LNCaP clone FGC (cell line): ENCODE data around the gene SPINDOC.

Experiments used
- DNase-seq: peaks from one replicate; pipeline ENCODE4 v3.0.0-alpha.2; 2011; ENCODE audit warnings: low read depth
- H3K4me3 ChIP-seq: 2 replicates; pipeline ENCODE4 v1.5.1; 2011; ENCODE audit warnings: mild to moderate bottlenecking, low read depth, low read length, control low read depth
- TF ChIP-seq, protein P1 (sequence below): IDR thresholded peaks from 2 replicates; pipeline ENCODE4 v1.5.1; 2012; ENCODE audit warnings: mild to moderate bottlenecking; ENCODE audit not compliant: control insufficient read depth, insufficient read depth; ENCODE audit errors: extremely low read depth

SPINDOC gene

DNA sequence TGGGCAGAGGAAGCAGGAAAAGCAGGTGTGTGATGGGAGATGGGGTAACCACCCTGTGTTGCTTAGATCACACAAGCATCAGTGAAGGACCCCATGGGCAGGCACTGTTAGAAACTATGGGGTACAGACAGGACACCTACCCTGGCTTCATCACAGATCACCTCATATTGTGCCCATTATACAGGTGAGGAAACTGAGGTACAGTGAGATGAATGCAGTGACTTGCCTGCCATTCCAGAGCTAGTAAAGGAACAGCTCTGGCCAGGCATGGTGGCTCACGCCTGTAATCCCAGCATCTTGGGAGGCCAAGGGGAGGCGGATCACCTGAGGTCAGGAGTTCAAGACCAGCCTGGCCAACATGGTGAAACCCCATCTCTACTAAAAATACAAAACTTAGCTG lies 19.8 kb downstream of the SPINDOC start:
- DNase-seq, result no peak
- TF ChIP-seq, protein P1, sequence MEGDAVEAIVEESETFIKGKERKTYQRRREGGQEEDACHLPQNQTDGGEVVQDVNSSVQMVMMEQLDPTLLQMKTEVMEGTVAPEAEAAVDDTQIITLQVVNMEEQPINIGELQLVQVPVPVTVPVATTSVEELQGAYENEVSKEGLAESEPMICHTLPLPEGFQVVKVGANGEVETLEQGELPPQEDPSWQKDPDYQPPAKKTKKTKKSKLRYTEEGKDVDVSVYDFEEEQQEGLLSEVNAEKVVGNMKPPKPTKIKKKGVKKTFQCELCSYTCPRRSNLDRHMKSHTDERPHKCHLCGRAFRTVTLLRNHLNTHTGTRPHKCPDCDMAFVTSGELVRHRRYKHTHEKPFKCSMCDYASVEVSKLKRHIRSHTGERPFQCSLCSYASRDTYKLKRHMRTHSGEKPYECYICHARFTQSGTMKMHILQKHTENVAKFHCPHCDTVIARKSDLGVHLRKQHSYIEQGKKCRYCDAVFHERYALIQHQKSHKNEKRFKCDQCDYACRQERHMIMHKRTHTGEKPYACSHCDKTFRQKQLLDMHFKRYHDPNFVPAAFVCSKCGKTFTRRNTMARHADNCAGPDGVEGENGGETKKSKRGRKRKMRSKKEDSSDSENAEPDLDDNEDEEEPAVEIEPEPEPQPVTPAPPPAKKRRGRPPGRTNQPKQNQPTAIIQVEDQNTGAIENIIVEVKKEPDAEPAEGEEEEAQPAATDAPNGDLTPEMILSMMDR, result no peak
- H3K4me3 ChIP-seq, result no peak overlapping the region

- TF ChIP-seq, protein P1, result no peak
Measured at GRCh38 chr11:63834535-63835157, 21.4 kb downstream of the SPINDOC start.

GRCh38 chr11:63835158-63835545 lies 21.9 kb downstream of the SPINDOC start:
- no peak overlapping the region for H3K4me3 ChIP-seq
- no peak for DNase-seq
- TF ChIP-seq, protein P1, result no peak

More at GRCh38 chr11:63834535-63835157, 21.4 kb downstream of the SPINDOC start:
- H3K4me3 ChIP-seq, result no peak overlapping the region
- DNase-seq, result no peak

DNA sequence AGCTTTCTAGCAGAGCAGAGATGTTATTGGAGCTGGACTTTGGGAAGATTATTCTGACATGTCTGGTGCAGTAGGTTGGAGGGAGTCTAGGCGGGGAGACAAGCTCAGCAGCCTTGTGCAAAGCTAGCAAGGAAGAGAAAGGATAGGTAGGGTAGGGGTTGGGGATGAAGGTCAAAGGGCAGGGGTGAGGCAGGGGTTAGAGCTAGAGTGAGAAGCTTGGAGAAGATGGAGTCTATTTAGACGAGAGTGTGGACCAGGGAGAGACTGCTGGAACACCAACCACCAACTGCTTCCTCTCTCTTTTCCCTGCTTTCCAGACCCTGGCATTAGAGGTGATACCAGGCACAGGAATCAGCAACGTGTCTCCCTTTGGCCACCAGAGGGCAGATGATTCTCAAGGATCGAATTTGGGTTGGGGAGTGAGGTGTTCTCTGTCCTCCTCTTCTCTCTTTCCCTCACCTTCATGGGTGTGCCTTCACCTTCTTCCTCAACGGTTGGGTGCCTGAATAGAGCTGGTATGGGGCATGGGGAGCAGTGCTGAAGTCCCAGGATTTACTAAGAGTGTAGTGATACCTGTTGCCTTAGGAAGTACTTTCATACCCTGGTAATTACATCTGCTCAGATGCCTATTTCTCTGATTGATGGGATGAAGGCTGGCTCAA lies 23.9 kb downstream of the SPINDOC start:
- no peak overlapping the region for H3K4me3 ChIP-seq
- DNase-seq, result no peak
- TF ChIP-seq, protein P1, result peak; percentile 96

GRCh38 chr11:63837739-63838138 lies 24.5 kb downstream of the SPINDOC start:
- DNase-seq, result no peak
- H3K4me3 ChIP-seq, result no peak overlapping the region

GRCh38 chr11:63838150-63838677 lies 25.0 kb downstream of the SPINDOC start:
- TF ChIP-seq, protein P1, result no peak
- no peak for DNase-seq
- peak overlapping the region; percentile 38 for H3K4me3 ChIP-seq

More at GRCh38 chr11:63837739-63838138, 24.5 kb downstream of the SPINDOC start:
- TF ChIP-seq, protein P1, result no peak
